BLaER1 (cell line): ENCODE results near the gene MAP7D1.
"Not testable (repeated sequence)": the region's sequence is repeated elsewhere in the genome, so short reads cannot be mapped to it uniquely, and the experiment has no call there.

Source experiments
- H3K27ac ChIP-seq: shearing (Covaris generic); formaldehyde crosslinking; 2 replicates; pipeline ENCODE4 v1.8.1; 2022
- H3K27me3 ChIP-seq: shearing (Covaris generic); formaldehyde crosslinking; 2 replicates; pipeline ENCODE4 v1.8.1; 2022
- H3K36me3 ChIP-seq: shearing (Covaris generic); formaldehyde crosslinking; 2 replicates; pipeline ENCODE4 v1.8.1; 2022
- H3K4me1 ChIP-seq: shearing (Covaris generic); formaldehyde crosslinking; 2 replicates; pipeline ENCODE4 v1.8.1; 2022
- H3K4me2 ChIP-seq: shearing (Covaris generic); formaldehyde crosslinking; 2 replicates; pipeline ENCODE4 v1.8.1; 2022
- H3K4me3 ChIP-seq: shearing (Covaris generic); formaldehyde crosslinking; 2 replicates; pipeline ENCODE4 v1.8.1; 2022
- H3K9ac ChIP-seq: shearing (Covaris generic); formaldehyde crosslinking; 2 replicates; pipeline ENCODE4 v1.8.1; 2022
- H3K9me3 ChIP-seq: shearing (Covaris generic); formaldehyde crosslinking; 2 replicates; pipeline ENCODE4 v1.8.1; 2022
- H4K20me1 ChIP-seq: shearing (Covaris generic); formaldehyde crosslinking; 2 replicates; pipeline ENCODE4 v1.8.1; 2022
- Cebpa-rat ChIP-seq: shearing (Covaris generic); IDR thresholded peaks from 2 replicates; pipeline ENCODE4 v1.8.1; 2022

Gene MAP7D1

GRCh38 chr1:36217670-36218069, 61.7 kb downstream of the MAP7D1 start:
- no peak overlapping the region for H3K4me3 ChIP-seq
- H3K36me3 ChIP-seq, result no peaks in the 10 kb centered on the region
- no peak overlapping the region for H3K9ac ChIP-seq
- H3K27me3 ChIP-seq, result no peaks in the 10 kb centered on the region
- H3K9me3 ChIP-seq, result no peaks in the 10 kb centered on the region
- H3K4me2 ChIP-seq, result no peak overlapping the region
- TF ChIP-seq Cebpa-rat, result no peak
- H3K27ac ChIP-seq, result no peak overlapping the region
- H3K4me1 ChIP-seq, result peaks cover 5% of the 10 kb centered on the region
- H4K20me1 ChIP-seq, result no peaks in the 10 kb centered on the region

GRCh38 chr1:36221901-36222300, 65.9 kb downstream of the MAP7D1 start:
- H3K36me3 ChIP-seq, H3K9me3 ChIP-seq, H3K4me3 ChIP-seq, H3K4me2 ChIP-seq, H3K27ac ChIP-seq, H3K27me3 ChIP-seq, H3K9ac ChIP-seq: not testable (repeated sequence)
- Histone ChIP-seq H4K20me1 (peaks cover 25% of the 10 kb centered on the region), H3K4me1 (peaks cover 30% of the 10 kb centered on the region)

DNA sequence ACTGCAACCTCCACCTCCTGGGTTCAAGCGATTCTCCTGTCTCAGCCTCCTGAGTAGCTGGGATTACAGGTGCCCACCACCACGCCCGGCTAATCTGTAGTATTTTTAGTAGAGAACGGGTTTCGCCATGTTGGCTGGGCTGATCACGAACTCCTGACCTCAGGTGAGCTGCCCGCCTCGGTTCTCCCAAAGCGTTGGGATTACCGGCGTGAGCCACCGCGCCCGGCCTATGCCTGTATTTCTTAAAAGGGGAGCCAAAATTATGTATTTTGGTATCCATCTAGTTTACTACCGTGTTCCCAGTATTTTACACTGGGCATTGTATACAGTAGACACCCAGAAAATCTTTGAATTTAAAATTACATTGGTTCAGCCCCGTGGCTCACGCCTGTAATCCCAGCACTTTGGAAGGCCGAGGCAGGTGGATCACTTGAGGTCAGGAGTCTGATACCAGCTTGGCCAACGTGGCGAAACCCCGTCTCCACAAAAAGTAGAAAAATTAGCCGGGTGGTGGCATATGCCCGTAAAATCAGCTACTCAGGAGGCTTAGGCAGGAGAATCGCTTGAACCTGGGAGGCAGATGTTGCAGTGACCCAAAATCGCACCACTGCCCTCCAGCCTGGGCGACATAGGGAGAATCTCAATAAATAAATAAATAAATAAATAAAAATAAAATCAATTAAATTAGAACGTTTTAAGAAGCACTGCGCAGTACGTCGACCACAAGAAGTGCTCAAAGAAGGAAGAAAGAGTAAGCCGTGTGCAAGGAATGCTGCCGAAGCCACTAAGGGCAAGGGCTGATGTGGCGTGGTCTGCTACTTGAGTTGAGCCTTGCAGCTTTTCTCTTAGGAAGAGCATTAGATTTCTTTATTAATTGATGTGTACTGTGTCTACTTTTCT, 66.8 kb downstream of the MAP7D1 start:
- H3K4me1 ChIP-seq, result peaks cover 32% of the 10 kb centered on the region
- no peaks in the 10 kb centered on the region for H3K27me3 ChIP-seq
- H3K27ac ChIP-seq, result peak overlapping the region; percentile 88
- no peaks in the 10 kb centered on the region for H3K9me3 ChIP-seq
- H4K20me1 ChIP-seq, result peaks cover 33% of the 10 kb centered on the region
- H3K36me3 ChIP-seq, result peaks cover 17% of the 10 kb centered on the region
- H3K4me2 ChIP-seq, result peak overlapping the region; percentile 90
- TF ChIP-seq Cebpa-rat, result no peak
- H3K4me3 ChIP-seq, result peak overlapping the region; percentile 79
- H3K9ac ChIP-seq, result peak overlapping the region; percentile 89

- Histone ChIP-seq H3K27me3 (no peaks in the 10 kb centered on the region), H3K4me3 (peak overlapping the region; percentile 79), H3K4me2 (peak overlapping the region; percentile 90), H3K9me3 (no peaks in the 10 kb centered on the region), H3K36me3 (peaks cover 25% of the 10 kb centered on the region), H3K4me1 (peaks cover 32% of the 10 kb centered on the region), H3K27ac (peak overlapping the region; percentile 88), H4K20me1 (peaks cover 40% of the 10 kb centered on the region), H3K9ac (peak overlapping the region; percentile 89)
- no peak for TF ChIP-seq Cebpa-rat
These were observed 67.5 kb downstream of the MAP7D1 start for GRCh38 chr1:36223381-36223995.

- peaks cover 32% of the 10 kb centered on the region for H3K4me1 ChIP-seq
- H3K4me3 ChIP-seq, result peak within 1 kb of the TSS; percentile 79
- H4K20me1 ChIP-seq, result peaks cover 46% of the 10 kb centered on the region
- peak within 1 kb of the TSS; percentile 93 for H3K27ac ChIP-seq
- no peak for TF ChIP-seq Cebpa-rat
- H3K9ac ChIP-seq, result peak within 1 kb of the TSS; percentile 91
- no peaks in the 10 kb centered on the region for H3K9me3 ChIP-seq
- H3K27me3 ChIP-seq, result no peaks in the 10 kb centered on the region
- peak within 1 kb of the TSS; percentile 94 for H3K4me2 ChIP-seq
- peaks cover 31% of the 10 kb centered on the region for H3K36me3 ChIP-seq
These were observed 68.1 kb downstream of the MAP7D1 start, which contains the start of gene THRAP3 for GRCh38 chr1:36223996-36224536. TSS of gene THRAP3 (plus strand) at chr1:36224443. CDS start at chr1:36282564, 58,121 bp downstream.

GRCh38 chr1:36224537-36225282, 68.8 kb downstream of the MAP7D1 start:
- Histone ChIP-seq H3K27ac (peak overlapping the region; percentile 93), H3K4me1 (peaks cover 32% of the 10 kb centered on the region), H3K36me3 (peaks cover 37% of the 10 kb centered on the region), H4K20me1 (peaks cover 53% of the 10 kb centered on the region), H3K4me2 (peak overlapping the region; percentile 94), H3K27me3 (no peaks in the 10 kb centered on the region), H3K9me3 (no peaks in the 10 kb centered on the region), H3K9ac (peak overlapping the region; percentile 91), H3K4me3 (peak overlapping the region; percentile 79)
- TF ChIP-seq Cebpa-rat, result no peak

- Histone ChIP-seq H3K4me3 (peak overlapping the region; percentile 79), H3K4me1 (peaks cover 37% of the 10 kb centered on the region), H3K27ac (peak overlapping the region; percentile 93), H3K36me3 (peaks cover 44% of the 10 kb centered on the region), H4K20me1 (peaks cover 59% of the 10 kb centered on the region), H3K4me2 (peak overlapping the region; percentile 94), H3K27me3 (no peaks in the 10 kb centered on the region), H3K9me3 (no peaks in the 10 kb centered on the region), H3K9ac (peak overlapping the region; percentile 91)
- no peak for TF ChIP-seq Cebpa-rat
These were observed 69.4 kb downstream of the MAP7D1 start for GRCh38 chr1:36225283-36225899.

- H3K4me3 ChIP-seq, H3K9me3 ChIP-seq, H3K9ac ChIP-seq, H3K27me3 ChIP-seq, H3K27ac ChIP-seq, H3K4me2 ChIP-seq: not testable (repeated sequence)
- Histone ChIP-seq H4K20me1 (peaks cover 100% of the 10 kb centered on the region), H3K36me3 (peaks cover 79% of the 10 kb centered on the region), H3K4me1 (peaks cover 63% of the 10 kb centered on the region)
These were observed 74.3 kb downstream of the MAP7D1 start for GRCh38 chr1:36230279-36230678.
